Measurements from ENCODE around the gene NCAN.

- TF ChIP-seq, protein P1, sequence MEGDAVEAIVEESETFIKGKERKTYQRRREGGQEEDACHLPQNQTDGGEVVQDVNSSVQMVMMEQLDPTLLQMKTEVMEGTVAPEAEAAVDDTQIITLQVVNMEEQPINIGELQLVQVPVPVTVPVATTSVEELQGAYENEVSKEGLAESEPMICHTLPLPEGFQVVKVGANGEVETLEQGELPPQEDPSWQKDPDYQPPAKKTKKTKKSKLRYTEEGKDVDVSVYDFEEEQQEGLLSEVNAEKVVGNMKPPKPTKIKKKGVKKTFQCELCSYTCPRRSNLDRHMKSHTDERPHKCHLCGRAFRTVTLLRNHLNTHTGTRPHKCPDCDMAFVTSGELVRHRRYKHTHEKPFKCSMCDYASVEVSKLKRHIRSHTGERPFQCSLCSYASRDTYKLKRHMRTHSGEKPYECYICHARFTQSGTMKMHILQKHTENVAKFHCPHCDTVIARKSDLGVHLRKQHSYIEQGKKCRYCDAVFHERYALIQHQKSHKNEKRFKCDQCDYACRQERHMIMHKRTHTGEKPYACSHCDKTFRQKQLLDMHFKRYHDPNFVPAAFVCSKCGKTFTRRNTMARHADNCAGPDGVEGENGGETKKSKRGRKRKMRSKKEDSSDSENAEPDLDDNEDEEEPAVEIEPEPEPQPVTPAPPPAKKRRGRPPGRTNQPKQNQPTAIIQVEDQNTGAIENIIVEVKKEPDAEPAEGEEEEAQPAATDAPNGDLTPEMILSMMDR (IDR thresholded peaks at IDR 0.05; ENCODE audit: poor library complexity): no peak
- TF ChIP-seq EZH2phosphoT487 (IDR thresholded peaks at IDR 0.05; ENCODE audit: low read depth, severe bottlenecking, unreplicated experiment): peak; percentile 63
These were observed 73.9 kb downstream of the NCAN start for GRCh38 chr19:19285686-19286085.
